GM06990 (cell line): ENCODE data around the gene RAD9B.
"Not testable (repeated sequence)": the region's sequence is repeated elsewhere in the genome, so short reads cannot be mapped to it uniquely, and the experiment has no call there.

ENCODE experiments used
- DNase-seq: peaks from one replicate; pipeline ENCODE4 v3.0.0-alpha.2; 2011; ENCODE audit not compliant: insufficient read length; ENCODE audit errors: extremely low read depth
- H3K27me3 ChIP-seq: replicated peaks from 2 replicates; pipeline ENCODE4 v1.6.0; 2011; ENCODE audit warnings: low read length; ENCODE audit not compliant: control insufficient read depth, insufficient read depth
- H3K36me3 ChIP-seq: 2 replicates; pipeline ENCODE4 v1.5.1; 2011; ENCODE audit warnings: low read length; ENCODE audit not compliant: control insufficient read depth, insufficient read depth
- H3K4me3 ChIP-seq: replicated peaks from 2 replicates; pipeline ENCODE4 v1.5.1; 2011; ENCODE audit warnings: low read depth, mild to moderate bottlenecking, control low read depth, low read length
- TF ChIP-seq, protein P1 (sequence below): IDR thresholded peaks from 2 replicates; pipeline ENCODE4 v1.5.1; 2011; ENCODE audit warnings: low read length, control low read depth, mild to moderate bottlenecking, inconsistent platforms; ENCODE audit not compliant: insufficient read depth, poor library complexity, severe bottlenecking

Gene RAD9B

GRCh38 chr12:110538869-110539622 is 36.9 kb downstream of the RAD9B start:
- TF ChIP-seq, protein P1, sequence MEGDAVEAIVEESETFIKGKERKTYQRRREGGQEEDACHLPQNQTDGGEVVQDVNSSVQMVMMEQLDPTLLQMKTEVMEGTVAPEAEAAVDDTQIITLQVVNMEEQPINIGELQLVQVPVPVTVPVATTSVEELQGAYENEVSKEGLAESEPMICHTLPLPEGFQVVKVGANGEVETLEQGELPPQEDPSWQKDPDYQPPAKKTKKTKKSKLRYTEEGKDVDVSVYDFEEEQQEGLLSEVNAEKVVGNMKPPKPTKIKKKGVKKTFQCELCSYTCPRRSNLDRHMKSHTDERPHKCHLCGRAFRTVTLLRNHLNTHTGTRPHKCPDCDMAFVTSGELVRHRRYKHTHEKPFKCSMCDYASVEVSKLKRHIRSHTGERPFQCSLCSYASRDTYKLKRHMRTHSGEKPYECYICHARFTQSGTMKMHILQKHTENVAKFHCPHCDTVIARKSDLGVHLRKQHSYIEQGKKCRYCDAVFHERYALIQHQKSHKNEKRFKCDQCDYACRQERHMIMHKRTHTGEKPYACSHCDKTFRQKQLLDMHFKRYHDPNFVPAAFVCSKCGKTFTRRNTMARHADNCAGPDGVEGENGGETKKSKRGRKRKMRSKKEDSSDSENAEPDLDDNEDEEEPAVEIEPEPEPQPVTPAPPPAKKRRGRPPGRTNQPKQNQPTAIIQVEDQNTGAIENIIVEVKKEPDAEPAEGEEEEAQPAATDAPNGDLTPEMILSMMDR, result no peak
- no peak overlapping the region for H3K4me3 ChIP-seq
- no peaks in the 10 kb centered on the region for H3K27me3 ChIP-seq
- DNase-seq, result no peak
- H3K36me3 ChIP-seq, result peaks cover 12% of the 10 kb centered on the region

- Histone ChIP-seq H3K4me3 (no peak overlapping the region), H3K36me3 (peaks cover 12% of the 10 kb centered on the region), H3K27me3 (no peaks in the 10 kb centered on the region)
- TF ChIP-seq, protein P1, result no peak
- no peak for DNase-seq
Observed at GRCh38 chr12:110540048-110540447, 37.9 kb downstream of the RAD9B start.

GRCh38 chr12:110543252-110543959 is 41.3 kb downstream of the RAD9B start:
- Histone ChIP-seq H3K27me3 (no peaks in the 10 kb centered on the region), H3K4me3 (no peak overlapping the region), H3K36me3 (peaks cover 6% of the 10 kb centered on the region)
- no peak for DNase-seq
- TF ChIP-seq, protein P1, result no peak

- no peak for DNase-seq
- TF ChIP-seq, protein P1, result no peak
- no peak overlapping the region for H3K4me3 ChIP-seq
- peaks cover 7% of the 10 kb centered on the region for H3K36me3 ChIP-seq
- H3K27me3 ChIP-seq, result no peaks in the 10 kb centered on the region
Observed at GRCh38 chr12:110543965-110544364, 41.8 kb downstream of the RAD9B start.

GRCh38 chr12:110545259-110545658 is 43.1 kb downstream of the RAD9B start:
- not testable (repeated sequence) for H3K36me3 ChIP-seq, DNase-seq, H3K4me3 ChIP-seq, H3K27me3 ChIP-seq

DNA sequence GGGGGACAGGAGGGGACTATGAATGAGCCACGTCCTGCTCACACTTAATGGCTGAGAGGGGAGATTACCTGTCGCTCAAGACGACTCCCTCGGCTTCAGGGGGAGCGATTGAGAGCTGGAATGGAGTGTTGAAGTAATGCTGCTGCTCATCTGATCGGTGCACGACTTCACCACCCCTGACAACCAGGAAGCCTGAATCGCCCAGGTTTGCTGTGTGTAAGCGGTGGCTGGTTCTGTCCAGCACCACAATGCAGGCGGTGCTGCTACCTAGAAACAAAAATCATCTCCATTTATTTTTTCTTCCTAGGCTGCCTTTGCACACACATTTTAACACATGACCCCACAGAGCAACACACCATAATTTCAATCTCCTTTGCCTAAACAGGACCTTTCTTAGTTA is 43.7 kb downstream of the RAD9B start:
- DNase-seq, result no peak
- H3K27me3 ChIP-seq, result no peaks in the 10 kb centered on the region
- TF ChIP-seq, protein P1, result no peak
- H3K36me3 ChIP-seq, result peaks cover 7% of the 10 kb centered on the region
- no peak overlapping the region for H3K4me3 ChIP-seq
